ENCODE data around the gene FCHO2.

GRCh38 chr5:73104326-73104725 lies 148.5 kb downstream of the FCHO2 start:
- TF ChIP-seq EZH2 (IDR thresholded peaks at IDR 0.05), result no peak
- TF ChIP-seq FOXP2 (optimal IDR thresholded peaks at IDR 0.05; ENCODE audit: control extremely low read depth, extremely low read length, insufficient read depth), result no peak
